Epidermal melanocyte (primary cell): ENCODE data around the gene PHACTR1.
A peak's percentile ranks its signal among the peaks of the same experiment; 100 is the strongest.
"Not testable (repeated sequence)": the region's sequence is repeated elsewhere in the genome, so short reads cannot be mapped to it uniquely, and the experiment has no call there.

Source experiments
- DNase-seq: peaks from one replicate; pipeline ENCODE4 v3.0.0; 2011; ENCODE audit warnings: low spot score; ENCODE audit not compliant: insufficient read length

The PHACTR1 gene

GRCh38 chr6:12749531-12750379 is 33.2 kb downstream of the PHACTR1 start:
- no peak for DNase-seq

GRCh38 chr6:12750416-12750815 is 33.8 kb downstream of the PHACTR1 start:
- no peak for DNase-seq

GRCh38 chr6:12751694-12752325 is 35.2 kb downstream of the PHACTR1 start:
- peak; percentile 79 for DNase-seq

GRCh38 chr6:12753036-12753435 is 36.5 kb downstream of the PHACTR1 start:
- no peak for DNase-seq

- no peak for DNase-seq
Measured at GRCh38 chr6:12760226-12760625, 43.7 kb downstream of the PHACTR1 start.

GRCh38 chr6:12760911-12761310 is 44.3 kb downstream of the PHACTR1 start:
- DNase-seq: no peak

- DNase-seq: no peak
Measured at GRCh38 chr6:12761376-12762115, 45.0 kb downstream of the PHACTR1 start.

- not testable (repeated sequence) for DNase-seq
Measured at GRCh38 chr6:12762731-12763434, 46.3 kb downstream of the PHACTR1 start.

- no peak for DNase-seq
Measured at GRCh38 chr6:12766365-12766764, 49.8 kb downstream of the PHACTR1 start.

- DNase-seq: no peak
Measured at GRCh38 chr6:12767016-12767415, 50.4 kb downstream of the PHACTR1 start.

GRCh38 chr6:12769556-12770256 is 53.1 kb downstream of the PHACTR1 start:
- DNase-seq: no peak

GRCh38 chr6:12772416-12772815 is 55.8 kb downstream of the PHACTR1 start:
- no peak for DNase-seq

GRCh38 chr6:12776291-12776690 is 59.7 kb downstream of the PHACTR1 start:
- DNase-seq: no peak

GRCh38 chr6:12779772-12780171 is 63.2 kb downstream of the PHACTR1 start:
- no peak for DNase-seq

GRCh38 chr6:12782136-12782535 is 65.6 kb downstream of the PHACTR1 start:
- no peak for DNase-seq

GRCh38 chr6:12785301-12785700 is 68.7 kb downstream of the PHACTR1 start:
- no peak for DNase-seq

GRCh38 chr6:12785921-12786320 is 69.4 kb downstream of the PHACTR1 start:
- DNase-seq: no peak

GRCh38 chr6:12791371-12791770 is 74.8 kb downstream of the PHACTR1 start:
- DNase-seq: no peak

- no peak for DNase-seq
Measured at GRCh38 chr6:12798326-12798725, 81.8 kb downstream of the PHACTR1 start.

GRCh38 chr6:12800120-12800519 is 83.6 kb downstream of the PHACTR1 start:
- DNase-seq: no peak

- no peak for DNase-seq
Measured at GRCh38 chr6:12801141-12801540, 84.6 kb downstream of the PHACTR1 start.
